Stimulated activated CD8-positive, alpha-beta memory T cell treated with anti-CD3 and anti-CD28 coated beads, Interleukin-4, amount 100 ng/mL, for 1 hour (primary cell): Measurements from ENCODE around the gene PIGP.
"Not testable (repeated sequence)": the region's sequence is repeated elsewhere in the genome, so short reads cannot be mapped to it uniquely, and the experiment has no call there.

Experiments
- DNase-seq, 2 donors: peaks; one replicate each; pipeline ENCODE4 v3.0.0-alpha.2; 2020; ENCODE audit warnings: low read depth in 2 of 2, low spot score in 1 of 2

Gene PIGP

GRCh38 chr21:37076087-37076850 is 3.4 kb upstream of the PIGP start:
- DNase-seq = no peak

- no peak for DNase-seq
These were observed 2.4 kb upstream of the PIGP start for GRCh38 chr21:37075214-37075770.

GRCh38 chr21:37074546-37074945 is 1.7 kb upstream of the PIGP start:
- DNase-seq = no peak

- DNase-seq = no peak
These were observed 1.3 kb upstream of the PIGP start for GRCh38 chr21:37074197-37074510.

- peak; percentile 35 to 44 for DNase-seq
These were observed 736 bp upstream of the PIGP start for GRCh38 chr21:37073417-37074196.

- peak; percentile 36 to 45 for DNase-seq
These were observed 440 bp downstream of the PIGP start for GRCh38 chr21:37072274-37072987.

GRCh38 chr21:37071561-37072273 is 1.2 kb downstream of the PIGP start:
- DNase-seq = no peak

- no peak for DNase-seq
These were observed 7.2 kb downstream of the PIGP start for GRCh38 chr21:37065561-37066177.

GRCh38 chr21:37064841-37065240 is 8.0 kb downstream of the PIGP start:
- DNase-seq = no peak

GRCh38 chr21:37063433-37063832 is 9.4 kb downstream of the PIGP start:
- DNase-seq = no peak

- no peak for DNase-seq
These were observed 10.3 kb downstream of the PIGP start for GRCh38 chr21:37062593-37062935.

- no peak for DNase-seq
These were observed 10.8 kb downstream of the PIGP start for GRCh38 chr21:37061926-37062592.

- DNase-seq = no peak
These were observed 12.6 kb downstream of the PIGP start for GRCh38 chr21:37060296-37060695.

GRCh38 chr21:37059181-37059580 is 13.7 kb downstream of the PIGP start:
- no peak for DNase-seq

- DNase-seq = no peak
These were observed 14.6 kb downstream of the PIGP start for GRCh38 chr21:37058261-37058660.

GRCh38 chr21:37057614-37058013 is 15.3 kb downstream of the PIGP start:
- no peak for DNase-seq

- no peak for DNase-seq
These were observed 17.5 kb downstream of the PIGP start for GRCh38 chr21:37055271-37055855.

- not testable (repeated sequence) for DNase-seq
These were observed 23.1 kb downstream of the PIGP start for GRCh38 chr21:37049741-37050140.

- DNase-seq = no peak
These were observed 25.8 kb downstream of the PIGP start for GRCh38 chr21:37047079-37047478.

GRCh38 chr21:37045556-37045955 is 27.3 kb downstream of the PIGP start:
- DNase-seq = no peak
